ENCODE data around the gene RAP1GAP. TPM values are rescaled to one million over a fixed set of nuclear protein-coding genes. Genes with fewer than 3 reads are reported as not detected.

Gene RAP1GAP
- total RNA-seq, result 3.0 TPM

DNA sequence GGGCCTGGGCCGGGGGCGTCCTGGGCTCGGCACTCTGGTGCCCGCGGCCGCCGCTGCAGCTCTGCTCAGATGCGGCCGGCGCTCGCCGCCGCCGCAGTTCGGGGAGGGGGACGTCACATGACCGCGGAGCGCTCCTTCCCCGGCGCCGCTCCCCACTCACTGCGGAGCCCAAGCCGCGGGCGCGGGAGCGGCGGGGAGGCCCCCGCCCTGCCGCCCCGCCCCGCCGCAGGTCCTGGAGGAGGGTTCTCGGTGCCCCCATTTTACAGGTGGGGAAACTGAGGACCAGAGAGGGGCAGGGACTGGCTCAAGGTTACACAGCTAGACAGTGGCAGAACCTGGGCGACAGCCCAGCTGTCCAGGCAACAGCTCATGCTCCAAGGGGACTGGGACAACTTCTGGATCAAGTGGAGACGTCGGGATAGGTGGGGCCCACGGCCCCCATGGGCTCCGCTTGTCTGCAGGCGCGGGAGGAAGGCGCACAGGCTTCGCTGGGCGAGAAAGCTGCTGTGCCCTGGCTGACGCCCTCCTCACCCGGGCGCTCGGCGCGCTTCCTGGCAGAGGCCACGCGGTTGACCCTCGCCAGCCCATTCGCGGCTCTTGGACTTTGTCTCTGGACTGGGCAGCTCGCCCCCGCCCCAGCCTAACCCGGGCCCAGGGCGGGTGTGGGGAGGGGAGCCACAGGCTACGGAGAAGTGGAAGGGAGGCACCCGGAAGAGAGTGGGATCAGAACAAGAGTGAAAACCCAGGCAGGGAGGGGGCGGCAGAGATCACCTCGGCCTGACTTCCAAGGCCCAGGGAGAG is at the start of gene RAP1GAP:
RAP1GAP (minus strand) TSS at position 100 of the 801 bp plus-strand sequence. CDS start 49,325 bp downstream, outside the sequence.
- peak; percentile 51 for ATAC-seq

DNA sequence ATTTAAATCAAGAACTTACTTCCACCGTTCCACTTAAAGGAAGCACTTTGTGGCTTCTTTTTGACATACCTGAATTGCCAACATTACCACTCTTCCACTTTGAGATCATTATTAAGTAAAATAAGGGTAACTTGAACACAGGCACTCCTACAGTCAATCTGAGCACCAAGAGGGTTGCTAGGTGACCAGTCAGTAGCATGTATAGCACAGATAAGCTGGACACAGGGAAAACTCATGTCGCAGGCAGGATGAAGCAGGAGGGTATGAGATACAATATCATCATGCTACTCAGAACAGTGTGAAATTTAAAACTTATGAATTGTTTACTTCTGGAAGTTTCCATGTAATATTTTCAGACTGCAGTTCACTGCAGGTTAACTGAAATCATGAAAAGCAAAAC is 47.0 kb upstream of the RAP1GAP start:
- no peak for ATAC-seq

DNA sequence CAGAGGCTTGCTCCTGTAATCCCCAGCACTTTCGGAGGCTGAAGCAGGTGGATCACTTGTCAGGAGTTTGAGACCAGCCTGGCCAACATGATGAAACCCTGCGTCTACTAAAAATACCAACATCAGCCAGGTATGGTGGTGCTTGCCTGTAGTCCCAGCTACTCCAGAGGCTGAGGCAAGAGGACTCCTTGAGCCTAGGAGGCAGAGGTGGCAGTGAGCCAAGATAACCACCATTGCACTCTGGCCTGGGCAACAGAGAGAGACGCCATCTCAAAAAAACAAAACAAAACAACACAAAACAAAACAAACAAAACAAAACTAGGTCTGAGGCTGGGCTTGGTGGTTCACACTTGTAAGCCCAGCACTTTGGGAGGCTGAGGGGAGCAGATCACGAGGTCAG is 38.7 kb upstream of the RAP1GAP start:
- ATAC-seq, result no peak

DNA sequence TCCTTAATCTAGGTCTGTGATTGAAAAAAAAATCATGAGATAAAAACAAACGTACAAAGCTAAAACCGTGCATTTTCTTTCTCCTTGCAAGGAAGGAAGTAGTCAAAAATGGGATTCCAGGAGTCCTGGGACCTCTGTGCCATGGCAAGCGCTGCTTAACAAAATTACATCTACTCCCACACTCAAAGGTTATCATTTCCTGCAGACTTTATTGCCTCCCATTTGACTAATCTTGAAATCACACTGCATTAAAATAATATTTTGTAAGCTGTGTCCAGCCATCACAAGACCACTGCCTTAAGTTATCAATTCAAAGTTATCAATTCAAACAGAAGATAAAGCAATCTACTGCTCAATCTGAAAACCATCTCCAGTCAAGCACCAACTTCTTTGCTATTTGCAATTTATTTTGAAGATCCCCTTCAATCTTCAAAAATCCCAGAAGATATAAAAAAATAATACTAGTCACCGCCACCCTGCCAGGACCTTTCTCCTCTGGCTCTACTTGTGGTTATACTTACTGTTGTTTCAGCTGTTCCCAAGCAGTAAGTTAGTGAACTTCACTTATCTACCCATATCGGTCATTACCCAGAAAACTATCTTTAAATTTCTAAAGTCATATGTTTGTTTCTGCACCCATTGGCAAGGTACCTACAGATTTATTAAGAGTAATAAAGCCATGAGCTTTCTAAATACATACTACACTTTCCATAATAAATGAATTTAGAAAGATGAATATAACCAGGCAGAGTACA is 38.1 kb upstream of the RAP1GAP start:
- no peak for ATAC-seq

DNA sequence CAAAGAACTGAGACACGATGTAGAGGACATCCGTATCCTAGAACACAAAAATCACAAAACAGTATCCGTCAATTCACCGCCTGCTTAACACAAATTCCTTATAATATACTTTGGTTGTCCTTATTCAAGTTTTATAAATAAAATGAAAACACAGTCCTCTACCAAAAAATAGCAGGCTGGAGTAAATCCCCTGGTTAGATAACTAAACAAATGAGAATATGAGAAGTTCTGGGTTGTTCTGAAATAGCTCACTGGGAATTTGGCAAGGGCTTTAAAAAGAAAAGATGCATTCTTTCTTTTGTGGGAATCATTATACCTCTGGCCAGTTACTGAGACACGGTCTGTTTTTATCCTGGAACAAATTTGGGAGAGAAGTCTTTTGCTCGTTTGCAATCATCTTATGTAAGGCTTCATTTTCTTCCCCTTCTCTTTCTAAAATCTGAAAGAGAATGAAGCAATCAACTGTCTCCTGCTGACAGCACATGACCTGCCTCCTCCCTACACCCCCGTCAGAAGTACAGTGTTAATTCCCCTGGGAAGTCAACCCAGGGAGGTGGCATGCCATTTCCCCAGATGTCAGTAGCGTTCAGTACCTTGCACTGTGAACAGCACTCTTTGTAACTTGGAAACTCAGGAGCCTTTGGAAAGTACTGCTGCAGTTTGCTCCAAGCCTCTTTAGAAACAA is 37.1 kb upstream of the RAP1GAP start:
- no peak for ATAC-seq

DNA sequence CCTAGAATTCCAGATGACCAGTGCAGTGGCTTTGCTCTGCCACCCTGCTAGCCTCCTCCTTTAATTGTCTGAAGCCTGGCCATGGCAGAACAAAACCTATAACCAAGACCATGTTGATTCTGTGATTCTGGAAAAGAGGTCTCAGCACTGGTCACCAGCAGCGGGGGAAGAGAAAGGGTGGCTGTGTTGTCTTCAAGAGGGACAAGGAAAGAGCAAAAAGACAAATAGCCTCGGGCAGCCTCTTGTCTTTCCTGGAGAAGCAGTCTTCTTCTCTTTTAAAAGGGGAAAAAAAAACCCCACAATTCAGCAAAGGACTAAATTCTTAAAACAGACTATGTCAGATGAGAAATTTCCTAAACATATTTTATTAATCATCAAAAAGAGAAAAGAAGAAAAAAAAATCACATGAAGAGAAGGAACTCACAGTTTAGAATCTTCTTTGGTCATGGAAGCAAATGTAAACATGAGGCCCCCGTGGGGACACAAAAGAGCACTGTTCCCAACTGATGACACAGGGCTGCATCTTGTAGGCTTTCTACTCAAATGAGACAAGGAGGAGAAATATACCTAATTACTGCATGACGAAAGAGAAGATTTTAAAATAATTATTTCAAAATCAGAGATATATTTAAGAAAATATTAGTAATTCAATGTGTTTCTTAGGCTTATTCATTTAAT is 36.3 kb upstream of the RAP1GAP start:
- no peak for ATAC-seq

DNA sequence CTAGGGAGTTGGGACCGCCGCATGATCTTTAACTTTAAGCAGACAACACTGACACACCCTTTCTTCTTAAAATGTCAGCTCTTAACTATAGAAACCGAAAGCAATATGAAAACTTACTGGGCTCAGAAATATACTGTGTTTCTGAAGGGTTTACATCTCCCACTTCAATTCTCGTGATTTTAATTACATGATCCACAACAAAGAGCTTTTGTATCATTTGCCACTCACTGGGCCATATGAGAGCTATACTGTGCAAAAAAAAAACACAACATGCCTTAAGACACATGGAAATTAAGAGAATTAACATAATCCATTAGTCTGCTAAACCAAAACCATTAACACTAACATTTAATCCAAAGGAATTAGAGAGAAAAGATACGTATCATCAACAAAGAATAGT is 35.0 kb upstream of the RAP1GAP start:
- no peak for ATAC-seq

DNA sequence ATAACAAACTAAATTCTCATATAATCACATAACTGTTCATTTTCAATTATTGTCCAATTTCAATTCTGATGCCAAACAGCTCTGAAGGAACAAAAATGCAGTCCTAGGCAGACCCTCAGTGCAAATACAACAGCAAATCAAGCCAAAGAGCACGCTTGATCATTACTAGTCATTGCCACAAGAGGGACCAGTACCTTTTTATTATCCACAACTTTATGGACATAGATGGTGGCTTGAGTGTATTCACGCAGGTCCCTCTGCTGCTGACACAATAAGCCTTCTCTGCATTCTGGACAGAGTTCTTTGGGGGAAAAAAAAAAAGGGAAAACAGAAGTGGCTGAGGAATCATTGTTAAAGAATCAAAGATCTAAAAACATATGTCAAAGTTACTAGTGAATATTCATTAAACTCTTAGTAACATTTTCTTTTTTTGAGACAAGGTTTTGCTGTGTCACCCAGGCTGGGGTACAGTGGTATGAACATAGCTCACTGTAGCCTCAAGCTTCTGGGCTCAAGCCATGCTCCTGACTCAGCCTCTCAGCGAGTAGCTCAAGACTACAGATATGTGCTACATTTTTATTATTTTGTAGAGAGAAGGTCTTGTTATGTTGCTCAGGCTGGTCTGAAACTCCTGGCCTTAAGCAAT is 34.3 kb upstream of the RAP1GAP start:
- ATAC-seq, result no peak

DNA sequence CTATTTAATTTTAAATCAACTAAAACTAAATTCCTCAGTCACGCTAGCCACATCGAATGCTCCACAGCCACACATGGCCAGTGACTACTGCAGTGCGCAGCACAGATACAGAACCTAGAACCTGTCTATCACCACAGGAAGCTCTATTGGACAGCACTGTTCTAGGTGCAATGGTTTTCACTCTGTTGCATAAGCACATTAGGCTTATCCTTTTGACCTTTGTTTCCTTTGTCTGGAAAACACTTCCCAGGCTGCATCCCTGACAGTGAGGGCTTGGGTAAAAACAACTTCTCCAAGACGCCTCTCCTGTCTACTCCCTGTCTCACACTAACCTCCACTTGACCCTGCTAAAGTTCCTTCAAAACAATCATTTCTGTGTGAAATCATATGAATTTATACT is 33.6 kb upstream of the RAP1GAP start:
- no peak for ATAC-seq

DNA sequence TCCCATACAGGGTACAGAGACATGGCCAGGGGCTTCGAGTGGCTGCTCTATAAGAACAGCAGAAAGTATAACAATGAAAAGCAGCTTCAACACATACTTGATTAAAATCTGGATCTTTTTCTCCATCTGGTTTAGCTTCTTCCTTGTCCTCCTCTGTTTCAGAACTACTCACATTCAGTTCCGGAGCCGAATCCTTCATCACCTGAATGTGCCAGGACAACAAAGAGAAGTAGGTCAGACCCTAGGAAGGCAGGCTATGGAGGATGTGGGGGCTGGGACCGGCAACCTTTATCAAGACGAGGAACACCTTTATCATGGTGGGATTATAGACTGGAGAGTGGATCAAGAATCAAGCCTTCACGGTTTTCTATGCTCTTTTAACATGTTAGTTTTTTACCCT is 32.2 kb upstream of the RAP1GAP start:
- no peak for ATAC-seq

DNA sequence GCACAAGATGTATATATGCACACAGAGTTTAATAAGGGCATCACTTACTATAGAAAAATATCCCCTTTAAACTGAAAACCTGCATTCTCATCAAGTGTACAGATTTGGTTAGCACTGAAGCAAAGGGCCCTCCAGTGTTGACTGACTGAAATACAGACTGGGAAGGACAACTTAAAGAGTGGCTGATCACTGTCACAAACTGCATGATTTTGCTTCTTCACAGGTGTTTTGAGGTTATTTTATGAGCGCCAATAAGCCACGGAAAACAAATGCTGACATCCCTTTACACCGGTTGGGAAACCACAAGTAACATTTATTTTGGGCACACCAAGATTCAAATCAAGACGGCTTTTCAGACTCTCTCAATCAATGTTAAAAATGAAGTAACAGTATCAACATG is 30.9 kb upstream of the RAP1GAP start:
- no peak for ATAC-seq

DNA sequence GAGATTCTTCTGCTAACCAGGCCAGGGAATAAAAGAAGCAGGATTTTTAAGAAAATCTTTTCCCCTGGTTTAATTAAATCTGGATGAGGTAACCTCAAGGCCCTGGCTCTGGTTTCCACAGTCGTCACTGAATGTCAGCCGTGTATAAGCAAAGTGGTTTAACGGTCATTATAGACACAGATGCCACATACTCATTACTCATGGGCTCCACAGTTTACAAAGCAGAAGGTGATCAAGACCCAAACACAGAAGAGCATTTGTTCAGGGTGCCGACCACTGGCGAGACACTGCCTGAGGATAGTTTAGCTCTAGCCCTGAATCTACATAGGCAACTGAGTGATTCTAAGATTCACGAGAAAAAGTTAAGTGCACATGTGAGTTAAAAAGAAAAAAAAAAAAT is 27.8 kb upstream of the RAP1GAP start:
- no peak for ATAC-seq

DNA sequence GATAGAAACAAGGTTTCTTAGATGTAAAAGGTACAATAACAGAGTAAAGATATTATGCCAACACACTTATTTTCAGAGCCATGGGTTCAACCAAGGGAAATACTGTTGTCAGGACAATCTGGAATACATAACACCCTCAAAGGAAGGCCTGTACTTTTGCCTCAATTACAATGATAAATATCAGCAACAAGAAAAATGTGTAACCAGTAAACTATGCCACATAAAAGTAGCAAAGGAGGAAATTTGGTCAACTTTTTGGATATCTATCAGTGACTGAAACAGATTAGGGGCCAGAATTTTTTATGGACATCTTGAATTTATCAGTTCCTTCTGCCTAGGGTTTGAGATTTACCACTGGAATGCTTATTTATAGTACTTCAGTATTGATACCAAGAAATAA is 24.6 kb upstream of the RAP1GAP start:
- ATAC-seq, result no peak

DNA sequence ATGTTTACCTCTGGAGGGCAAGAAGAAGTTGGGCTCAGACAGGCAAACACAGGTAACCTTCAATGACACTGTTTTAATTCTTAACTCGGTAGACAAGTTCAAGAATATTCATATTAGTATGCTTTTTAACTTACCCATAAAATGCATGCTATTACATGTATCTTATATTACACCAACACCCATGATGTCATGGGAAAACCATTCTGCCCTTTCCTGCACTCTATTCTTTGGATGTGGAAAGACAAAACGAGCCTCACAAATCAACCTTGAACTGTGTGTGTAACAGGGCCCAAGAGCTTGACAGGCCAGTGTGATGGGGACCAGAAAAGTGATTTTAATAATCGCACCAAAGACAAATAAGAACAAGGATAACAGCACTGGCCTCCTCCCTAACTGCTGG is 22.6 kb upstream of the RAP1GAP start:
- peak; percentile 50 for ATAC-seq

DNA sequence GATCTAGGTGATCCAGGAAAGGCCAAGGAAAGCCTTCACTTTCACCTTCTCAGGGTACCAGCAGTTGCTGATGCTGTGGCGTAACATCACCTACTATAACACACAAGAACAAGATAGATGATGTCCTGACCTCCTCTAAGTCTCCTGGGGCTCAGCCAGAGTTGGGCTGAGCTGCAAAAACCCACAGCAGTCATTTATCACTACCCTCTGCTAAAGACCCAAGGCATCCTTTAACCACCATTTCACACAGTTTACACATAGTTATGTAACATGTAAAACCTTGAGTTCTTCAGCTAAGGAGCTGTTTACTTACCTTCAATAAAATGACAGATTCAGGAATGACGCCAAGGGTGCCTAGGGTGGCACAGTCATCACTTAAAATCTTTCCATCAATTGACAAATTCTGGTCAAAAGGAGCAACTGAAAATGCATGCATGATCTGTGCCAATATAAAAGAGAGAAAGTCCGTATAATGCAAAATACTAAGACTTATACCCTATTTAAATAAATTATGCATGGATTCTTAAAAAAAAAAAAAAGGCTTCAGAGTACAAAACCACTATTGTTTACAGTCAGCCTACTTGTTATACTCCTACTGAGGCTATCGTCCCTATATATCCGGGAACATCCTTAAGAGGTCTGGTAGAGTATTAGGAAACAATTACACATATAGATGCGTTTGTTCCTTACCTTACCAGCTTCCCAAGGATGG is 20.7 kb upstream of the RAP1GAP start:
- no peak for ATAC-seq

DNA sequence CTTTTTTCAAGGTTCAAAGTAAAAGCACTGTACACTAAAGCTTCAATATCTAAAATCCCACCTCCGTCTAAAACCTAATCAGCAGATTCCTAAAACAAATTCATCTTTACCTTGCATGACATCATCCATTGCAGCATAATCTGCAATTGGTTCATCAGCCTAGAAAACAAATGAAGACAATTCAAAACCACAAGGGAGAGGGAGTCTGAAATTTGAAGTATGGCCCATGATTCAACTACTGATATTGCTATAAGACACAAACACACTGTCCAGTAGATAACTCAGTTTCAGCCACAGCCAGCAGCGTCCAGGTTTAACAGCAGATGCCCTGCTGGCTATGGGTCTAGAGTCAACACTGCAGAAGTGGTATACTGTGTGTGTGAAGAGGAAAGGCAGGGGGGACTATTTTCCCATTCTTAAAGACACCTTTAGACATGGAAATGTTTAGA is 17.9 kb upstream of the RAP1GAP start:
- ATAC-seq, result no peak

DNA sequence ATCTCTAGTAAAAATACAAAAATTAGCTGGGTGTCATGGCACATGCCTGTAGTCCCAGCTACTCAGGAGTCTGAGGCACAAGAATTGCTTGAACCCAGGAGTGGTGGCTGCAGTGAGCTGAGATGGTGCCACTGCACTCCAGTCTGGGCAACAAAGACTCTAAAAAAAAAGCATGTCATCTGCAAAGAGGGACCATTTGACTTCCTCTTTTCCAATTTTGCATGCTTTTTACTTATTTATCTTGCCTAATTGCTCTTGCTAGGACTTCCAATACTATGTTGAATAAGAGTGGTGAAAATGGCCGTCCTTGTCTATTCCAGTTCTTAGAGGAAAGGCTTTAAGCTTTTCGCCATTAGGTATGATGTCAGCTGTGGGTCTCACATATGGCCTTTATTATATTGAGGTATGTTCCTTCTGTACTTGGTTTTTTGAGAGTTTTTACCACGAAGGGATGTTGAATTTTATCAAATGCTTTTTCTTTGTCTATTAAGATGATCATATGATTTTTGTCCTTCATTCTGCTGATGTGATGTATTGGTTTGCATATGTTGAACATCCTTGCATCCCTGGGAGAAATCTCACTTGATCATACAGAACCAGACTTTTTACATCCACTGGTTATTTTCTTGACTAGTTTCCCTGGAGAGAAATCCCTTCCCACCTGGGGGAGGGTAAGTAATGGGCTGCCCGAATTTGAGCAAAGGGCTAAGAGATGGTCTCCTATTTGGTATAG is 17.0 kb upstream of the RAP1GAP start:
- ATAC-seq, result no peak

DNA sequence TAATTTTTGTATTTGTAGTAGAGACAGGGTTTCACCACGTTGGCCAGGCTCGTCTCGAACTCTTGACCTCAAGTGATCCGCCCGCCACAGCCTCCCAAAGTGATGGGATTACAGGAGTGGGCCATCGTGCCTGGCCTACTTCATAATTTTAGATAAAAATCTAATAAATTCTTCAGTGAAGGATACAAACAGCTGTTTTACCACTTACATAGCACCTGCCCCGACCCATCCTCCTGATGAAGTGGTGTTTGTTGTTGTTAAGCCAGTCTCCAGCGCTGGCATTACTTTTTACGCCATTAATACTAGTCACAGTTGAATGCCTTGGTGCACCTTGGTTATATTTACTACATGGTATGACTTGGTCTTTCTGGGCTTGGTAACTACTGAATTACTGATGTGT is 12.3 kb upstream of the RAP1GAP start:
- ATAC-seq, result no peak

DNA sequence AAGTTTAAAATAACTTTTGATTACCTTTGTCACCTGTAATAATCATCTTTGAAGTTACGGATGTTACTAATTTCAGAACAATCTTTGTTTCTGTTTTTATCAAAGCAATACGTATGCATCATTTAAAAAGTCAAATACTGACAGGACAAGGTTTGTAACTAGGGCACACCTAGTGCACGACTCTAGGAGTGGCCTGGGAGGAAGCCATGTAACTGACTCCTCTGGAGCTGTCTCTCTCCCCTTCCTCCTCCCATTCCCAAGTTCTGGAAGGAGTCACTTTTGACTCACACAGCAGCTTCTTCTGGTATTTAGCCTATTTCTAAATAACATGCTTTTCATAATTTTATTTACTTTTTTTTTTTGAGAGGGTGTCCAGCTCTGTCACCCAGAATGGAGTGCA is 11.8 kb upstream of the RAP1GAP start:
- no peak for ATAC-seq

DNA sequence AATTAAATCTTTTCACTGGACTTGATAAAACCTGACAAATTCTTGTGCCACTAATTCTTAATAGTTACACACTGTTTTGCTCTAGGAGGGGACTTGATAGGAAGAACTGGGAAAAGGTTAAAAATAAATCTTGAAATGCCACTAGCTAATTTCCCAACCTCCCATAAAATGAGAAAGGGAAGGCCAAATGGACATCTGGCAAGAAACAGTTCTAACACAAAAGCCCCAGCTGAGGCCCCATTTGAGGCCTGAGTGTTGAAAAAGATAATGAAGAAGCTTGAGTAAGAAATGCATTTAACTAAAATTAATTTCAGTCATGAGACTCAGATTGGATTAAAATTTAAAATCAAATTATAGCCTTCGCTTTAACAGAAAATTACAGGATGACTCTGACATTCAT is 11.2 kb upstream of the RAP1GAP start:
- ATAC-seq, result no peak

DNA sequence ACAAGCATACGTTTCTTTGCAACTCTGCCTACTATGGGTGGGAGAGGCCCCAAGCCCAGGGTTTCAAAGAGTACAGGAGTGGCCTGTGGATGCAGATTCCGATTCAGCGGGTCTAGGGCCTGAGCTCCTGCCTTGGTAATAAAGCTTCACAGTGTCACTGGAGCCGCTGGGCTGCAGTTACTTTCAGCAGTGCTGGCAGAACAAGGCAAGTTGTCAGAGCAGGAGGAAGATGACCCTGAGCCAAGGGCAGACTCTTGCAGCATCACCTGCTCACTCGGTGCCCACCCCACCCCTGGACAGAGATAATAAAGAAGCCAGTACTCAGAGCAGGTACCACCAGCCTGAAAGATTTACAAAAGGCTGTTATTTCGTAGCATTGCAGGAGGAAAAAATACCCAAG is 8.0 kb upstream of the RAP1GAP start:
- no peak for ATAC-seq

All from esophagus mucosa (tissue), 1 donor.